PC-9 (cell line): ENCODE results near the gene MFN1. TPM values are rescaled to one million over a fixed set of nuclear protein-coding genes. Genes with fewer than 3 reads are reported as not detected.
A peak's percentile ranks its signal among the peaks of the same experiment; 100 is the strongest.

Experiments
- BruUV-seq: library from RNA; stranded (reverse); fragments of 400-500 nt; replicated peaks from 2 replicates; lab custom pipeline; 2021; lab: Mats Ljungman, UMichigan
- CTCF ChIA-PET: fragments of 300-600 bp; sonication (Branson Sonifier 250); formaldehyde crosslinking; loops from one replicate; lab custom pipeline; 2022; ENCODE audit warnings: antibody characterized with exemption; lab: Charles Lee
- POLR2A ChIA-PET: fragments of 300-600 bp; sonication (Branson Sonifier 250); formaldehyde crosslinking; loops from one replicate; lab custom pipeline; 2022; ENCODE audit warnings: antibody characterized with exemption; ENCODE audit not compliant: unreplicated experiment; lab: Charles Lee
- DNase-seq, 2 experiments: peaks; one replicate each; pipeline versions ENCODE4 v3.0.0 to v3.0.0-alpha.2; 2015 to 2022; ENCODE audit warnings: mixed read lengths in 1 of 2
- H2AFZ ChIP-seq: fragments of 200-600 bp; sonication (generic); 2 replicates; pipeline ENCODE4 v1.8.1; 2017; ENCODE audit warnings: antibody characterized with exemption
- H3F3A ChIP-seq: fragments of 200-600 bp; sonication (generic); 2 replicates; pipeline ENCODE4 v1.8.1; 2017; ENCODE audit warnings: antibody characterized with exemption, mild to moderate bottlenecking, low read depth; ENCODE audit not compliant: insufficient read depth
- H3K27ac ChIP-seq: fragments of 200-600 bp; sonication (generic); 2 replicates; pipeline ENCODE4 v1.6.1; 2016; ENCODE audit warnings: mixed run types
- H3K27me3 ChIP-seq: fragments of 200-600 bp; sonication (generic); 2 replicates; pipeline ENCODE4 v1.6.1; 2016; ENCODE audit warnings: low read depth, mixed run types; ENCODE audit not compliant: insufficient read depth
- H3K36me3 ChIP-seq: fragments of 200-600 bp; sonication (generic); 2 replicates; pipeline ENCODE4 v1.6.1; 2016; ENCODE audit warnings: low read depth, mixed run types
- H3K4me1 ChIP-seq: fragments of 200-600 bp; sonication (generic); replicated peaks from 2 replicates; pipeline ENCODE4 v1.6.1; 2016; ENCODE audit warnings: mixed run types; ENCODE audit not compliant: insufficient read depth
- H3K4me2 ChIP-seq: fragments of 200-600 bp; sonication (generic); 2 replicates; pipeline ENCODE4 v1.6.1; 2017; ENCODE audit warnings: mixed run types
- H3K4me3 ChIP-seq: fragments of 200-600 bp; sonication (generic); 2 replicates; pipeline ENCODE4 v1.6.1; 2016; ENCODE audit warnings: mixed run types
- H3K79me2 ChIP-seq: fragments of 200-600 bp; sonication (generic); 2 replicates; pipeline ENCODE4 v1.6.1; 2017; ENCODE audit warnings: low read depth, mixed run types
- H3K9me2 ChIP-seq: fragments of 200-600 bp; sonication (generic); 2 replicates; pipeline ENCODE4 v1.8.1; 2017; ENCODE audit warnings: mild to moderate bottlenecking; ENCODE audit not compliant: insufficient read depth
- H3K9me3 ChIP-seq: fragments of 200-600 bp; sonication (generic); 2 replicates; pipeline ENCODE4 v1.8.1; 2016; ENCODE audit warnings: low read depth; ENCODE audit not compliant: insufficient read depth
- H4K20me1 ChIP-seq: fragments of 200-600 bp; sonication (generic); 2 replicates; pipeline ENCODE4 v1.8.1; 2017; ENCODE audit not compliant: insufficient read depth
- EZH2 ChIP-seq: fragments of 200-600 bp; sonication (generic); IDR thresholded peaks from 2 replicates; pipeline ENCODE4 v1.8.0; 2017; ENCODE audit warnings: antibody characterized with exemption, low read depth
- intact Hi-C: fragments of 100-400 bp; cut with micrococcal nuclease; formaldehyde crosslinking; loops from one replicate; pipeline ENCODE4 v1.10.0; 2022; ENCODE audit not compliant: unreplicated experiment
- total RNA-seq: library from RNA; stranded (reverse); gene quantifications from 2 replicates; pipeline ENCODE4 v1.2.3, GENCODE V29; 2021
- TF ChIP-seq, protein P1 (sequence below): fragments of 200-600 bp; sonication (generic); conservative IDR thresholded peaks from 2 replicates; pipeline ENCODE4 v1.6.1; 2017; ENCODE audit warnings: mixed run types, antibody characterized with exemption, mild to moderate bottlenecking, moderate library complexity

The MFN1 gene
- total RNA-seq, 1 experiment from 2014 or later, result 69.1 TPM

DNA sequence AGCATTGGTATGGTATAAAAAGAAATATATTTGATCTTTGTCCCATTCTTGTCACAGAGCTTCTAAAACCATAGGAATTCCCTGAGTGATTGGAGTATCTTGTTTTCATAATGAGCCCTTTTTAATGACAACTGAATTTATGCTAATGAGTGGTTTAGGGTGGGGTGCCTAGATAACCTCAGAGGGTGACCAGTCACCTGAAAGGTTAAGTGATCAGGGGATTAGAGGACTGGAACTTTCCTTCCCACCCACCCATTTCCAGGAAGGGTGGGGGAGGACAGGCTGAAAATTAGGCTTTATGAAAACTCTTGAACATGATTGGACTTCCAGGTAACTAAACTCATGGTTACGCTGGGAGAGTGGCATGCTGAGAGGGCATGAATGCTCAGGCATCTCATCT is 8.5 kb downstream of the MFN1 start:
- POLR2A ChIA-PET, result interaction anchor here (0.6 kb wide), 1 partner anchor 100 kb away, joined by 3 read pairs; no protein-coding TSS in a partner anchor
- TF ChIP-seq EZH2, result no peak
- CTCF ChIA-PET, result no interaction called here
- H3K9me3 ChIP-seq, result no peaks in the 10 kb centered on the region
- H2AFZ ChIP-seq, result no peak overlapping the region
- no peaks in the 10 kb centered on the region for H3K27me3 ChIP-seq
- no peaks in the 10 kb centered on the region for H3K9me2 ChIP-seq
- intact Hi-C loops, result no loop called here
- H3K4me2 ChIP-seq, result no peak overlapping the region
- H4K20me1 ChIP-seq, result no peaks in the 10 kb centered on the region; the same call in 1 of the 2 replicates
- H3K4me3 ChIP-seq, result no peak overlapping the region
- H3K79me2 ChIP-seq, result no peaks in the 10 kb centered on the region
- DNase-seq, result no peak
- no peak overlapping the region for H3K27ac ChIP-seq
- no TSS peak for BruUV-seq
- no peaks in the 10 kb centered on the region for H3F3A ChIP-seq
- no peaks in the 10 kb centered on the region for H3K4me1 ChIP-seq
- peaks cover 56% of the 10 kb centered on the region for H3K36me3 ChIP-seq

- Histone ChIP-seq H2AFZ (no peak overlapping the region), H3K4me1 (no peaks in the 10 kb centered on the region), H3K36me3 (peaks cover 62% of the 10 kb centered on the region), H3K4me2 (no peak overlapping the region), H3K27ac (no peak overlapping the region), H4K20me1 (no peaks in the 10 kb centered on the region; the same call in 1 of the 2 replicates), H3K9me2 (no peaks in the 10 kb centered on the region), H3K9me3 (no peaks in the 10 kb centered on the region), H3F3A (no peaks in the 10 kb centered on the region), H3K4me3 (no peak overlapping the region), H3K27me3 (no peaks in the 10 kb centered on the region), H3K79me2 (no peaks in the 10 kb centered on the region)
- no TSS peak for BruUV-seq
- ChIA-PET CTCF (no interaction called here), POLR2A (interaction anchor here (0.6 kb wide), 1 partner anchor 1346 kb away, joined by 3 read pairs; no protein-coding TSS in a partner anchor)
- intact Hi-C loops, result no loop called here
- DNase-seq, result peak in 1 of 2 experiments; percentile 28
- no peak for TF ChIP-seq EZH2
- TF ChIP-seq, protein P1, sequence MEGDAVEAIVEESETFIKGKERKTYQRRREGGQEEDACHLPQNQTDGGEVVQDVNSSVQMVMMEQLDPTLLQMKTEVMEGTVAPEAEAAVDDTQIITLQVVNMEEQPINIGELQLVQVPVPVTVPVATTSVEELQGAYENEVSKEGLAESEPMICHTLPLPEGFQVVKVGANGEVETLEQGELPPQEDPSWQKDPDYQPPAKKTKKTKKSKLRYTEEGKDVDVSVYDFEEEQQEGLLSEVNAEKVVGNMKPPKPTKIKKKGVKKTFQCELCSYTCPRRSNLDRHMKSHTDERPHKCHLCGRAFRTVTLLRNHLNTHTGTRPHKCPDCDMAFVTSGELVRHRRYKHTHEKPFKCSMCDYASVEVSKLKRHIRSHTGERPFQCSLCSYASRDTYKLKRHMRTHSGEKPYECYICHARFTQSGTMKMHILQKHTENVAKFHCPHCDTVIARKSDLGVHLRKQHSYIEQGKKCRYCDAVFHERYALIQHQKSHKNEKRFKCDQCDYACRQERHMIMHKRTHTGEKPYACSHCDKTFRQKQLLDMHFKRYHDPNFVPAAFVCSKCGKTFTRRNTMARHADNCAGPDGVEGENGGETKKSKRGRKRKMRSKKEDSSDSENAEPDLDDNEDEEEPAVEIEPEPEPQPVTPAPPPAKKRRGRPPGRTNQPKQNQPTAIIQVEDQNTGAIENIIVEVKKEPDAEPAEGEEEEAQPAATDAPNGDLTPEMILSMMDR, result no peak
These were observed 15.8 kb downstream of the MFN1 start for GRCh38 chr3:179363332-179363731.

DNA sequence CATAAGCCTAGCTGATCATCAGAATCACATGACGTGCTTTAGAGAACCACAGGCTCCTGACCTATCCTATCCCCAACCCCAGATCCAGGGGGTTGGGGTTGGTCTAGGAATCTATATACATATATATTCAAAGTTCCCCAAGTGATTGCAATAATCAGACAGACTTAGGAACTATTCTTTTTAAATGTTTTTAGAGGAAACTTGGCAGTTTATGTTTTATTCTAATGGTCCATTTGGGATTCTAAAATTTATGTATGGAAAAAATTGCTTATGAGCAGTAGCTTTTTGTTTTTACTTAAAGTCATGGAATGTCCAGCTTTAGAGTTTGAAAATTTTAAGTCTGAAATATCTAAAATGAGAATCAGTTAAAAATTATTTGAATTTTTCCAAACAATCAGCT is 22.1 kb downstream of the MFN1 start:
- no peak for DNase-seq
- no peak overlapping the region for H3K4me2 ChIP-seq
- no peaks in the 10 kb centered on the region for H3K9me2 ChIP-seq
- H3K4me1 ChIP-seq, result no peaks in the 10 kb centered on the region
- BruUV-seq, result no TSS peak
- no peak overlapping the region for H3K4me3 ChIP-seq
- H3F3A ChIP-seq, result no peaks in the 10 kb centered on the region; the same call in 1 of the 2 replicates
- CTCF ChIA-PET, result no interaction called here
- H3K27ac ChIP-seq, result no peak overlapping the region
- intact Hi-C loops, result no loop called here
- TF ChIP-seq, protein P1, result no peak
- no peak for TF ChIP-seq EZH2
- no peaks in the 10 kb centered on the region; the same call in 1 of the 2 replicates for H4K20me1 ChIP-seq
- no peaks in the 10 kb centered on the region for H3K27me3 ChIP-seq
- no peaks in the 10 kb centered on the region; the same call in 1 of the 2 replicates for H3K9me3 ChIP-seq
- peaks cover 24% of the 10 kb centered on the region for H3K36me3 ChIP-seq
- H3K79me2 ChIP-seq, result no peaks in the 10 kb centered on the region
- no peak overlapping the region for H2AFZ ChIP-seq
- POLR2A ChIA-PET, result interaction anchor here (0.6 to 0.7 kb wide), 2 partner anchors 15 to 135 kb away, joined by 5 to 8 read pairs; no protein-coding TSS in a partner anchor
